Thoracic aorta endothelial cell (primary cell): ENCODE results near the gene NUF2. TPM values are rescaled to one million over a fixed set of nuclear protein-coding genes. Genes with fewer than 3 reads are reported as not detected.

ENCODE experiments used
- total RNA-seq: library from RNA; depleted of rRNA; stranded (reverse); fragments of >200 nt; gene quantifications from 2 replicates; pipeline ENCODE4 v1.2.3, GENCODE V29; 2012

NUF2 gene
- total RNA-seq, result 36.8 and 56.4 TPM in 2 replicates

GRCh38 chr1:163321311-163322305 is at the start of gene NUF2:
Gene NUF2 (plus strand): TSS chr1:163321954. CDS start chr1:163326052, 4,098 bp downstream.

Other genes with a start within 250 kb of the NUF2 start
- gene RGS5, start 119.0 kb upstream of the NUF2 start, total RNA-seq, result 21.0 and 26.2 TPM in 2 replicates